Nucleus accumbens (tissue), 56 donors: ENCODE data around the gene HYAL4.
"Not testable (repeated sequence)": the region's sequence is repeated elsewhere in the genome, so short reads cannot be mapped to it uniquely, and the experiment has no call there.

ENCODE experiments used
- DNase-seq, 56 donors: peaks; one replicate each; lab custom pipeline; 2025; lab: John Stamatoyannopoulos, UW

HYAL4 gene, protein sequence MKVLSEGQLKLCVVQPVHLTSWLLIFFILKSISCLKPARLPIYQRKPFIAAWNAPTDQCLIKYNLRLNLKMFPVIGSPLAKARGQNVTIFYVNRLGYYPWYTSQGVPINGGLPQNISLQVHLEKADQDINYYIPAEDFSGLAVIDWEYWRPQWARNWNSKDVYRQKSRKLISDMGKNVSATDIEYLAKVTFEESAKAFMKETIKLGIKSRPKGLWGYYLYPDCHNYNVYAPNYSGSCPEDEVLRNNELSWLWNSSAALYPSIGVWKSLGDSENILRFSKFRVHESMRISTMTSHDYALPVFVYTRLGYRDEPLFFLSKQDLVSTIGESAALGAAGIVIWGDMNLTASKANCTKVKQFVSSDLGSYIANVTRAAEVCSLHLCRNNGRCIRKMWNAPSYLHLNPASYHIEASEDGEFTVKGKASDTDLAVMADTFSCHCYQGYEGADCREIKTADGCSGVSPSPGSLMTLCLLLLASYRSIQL

DNA sequence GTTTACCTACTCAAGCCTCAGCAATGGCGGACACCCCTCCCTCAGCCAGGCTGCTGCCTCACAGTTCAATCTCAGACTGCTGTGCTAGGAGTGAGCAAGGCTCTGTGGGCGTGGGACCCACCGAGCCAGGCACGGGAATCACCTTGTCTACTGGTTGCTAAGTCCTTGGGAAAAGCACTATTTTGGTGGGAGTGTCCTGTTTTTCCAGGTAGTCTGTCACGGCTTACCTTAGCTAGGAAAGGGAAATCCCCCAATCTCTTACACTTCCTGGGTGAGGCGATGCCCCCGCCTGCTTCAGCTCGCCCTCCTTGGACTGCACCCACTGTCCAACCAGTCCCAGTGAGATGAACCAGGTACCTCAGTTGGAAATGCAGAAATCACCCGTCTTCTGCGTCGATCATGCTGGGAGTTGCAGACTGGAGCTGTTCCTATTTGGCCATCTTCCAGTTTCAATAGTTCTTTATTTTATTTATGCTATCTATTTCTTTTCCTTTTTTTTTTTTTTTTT, at the start of gene HYAL4:
HYAL4 (plus strand) TSS at position 458 of the 508 bp plus-strand sequence. CDS start 23,105 bp downstream, outside the sequence.
- no peak for DNase-seq

DNA sequence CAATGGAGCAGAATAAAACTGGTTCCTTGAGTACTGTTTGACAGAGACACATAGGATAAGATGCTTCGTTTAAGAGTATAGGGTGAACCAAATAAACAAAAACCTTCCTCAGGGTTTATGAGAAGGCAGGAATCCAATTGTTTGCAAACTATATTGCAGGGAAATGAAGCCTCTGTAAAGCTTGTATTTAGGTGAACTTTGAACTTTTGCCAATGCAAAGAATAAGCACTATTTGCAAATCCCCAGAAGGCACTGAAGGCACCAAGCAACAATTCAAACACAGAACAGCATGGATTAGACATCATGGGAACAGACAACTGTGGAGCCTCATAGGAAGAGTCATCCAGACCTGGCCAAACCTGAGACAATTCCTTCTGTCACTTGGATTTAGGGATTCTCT, 49.1 kb upstream of the HYAL4 start:
- no peak for DNase-seq

DNA sequence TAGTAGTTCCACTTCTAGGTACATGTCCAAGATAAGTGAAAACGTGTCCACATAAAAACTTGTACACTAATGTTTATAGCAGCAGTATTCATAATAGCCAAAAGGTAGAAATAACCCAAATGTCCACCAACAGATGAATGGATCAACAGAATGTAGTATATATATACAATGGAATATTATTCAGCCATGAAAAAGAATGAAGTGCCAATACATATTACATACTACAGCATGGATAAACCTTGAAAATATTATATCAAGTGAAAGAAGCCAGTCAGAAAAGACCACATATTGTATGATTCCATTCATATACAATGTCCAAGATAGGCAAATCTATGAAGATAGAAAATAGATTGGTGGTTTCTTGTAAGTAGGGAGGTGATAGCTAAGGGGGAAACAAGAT, 48.4 kb upstream of the HYAL4 start:
- DNase-seq = no peak

DNA sequence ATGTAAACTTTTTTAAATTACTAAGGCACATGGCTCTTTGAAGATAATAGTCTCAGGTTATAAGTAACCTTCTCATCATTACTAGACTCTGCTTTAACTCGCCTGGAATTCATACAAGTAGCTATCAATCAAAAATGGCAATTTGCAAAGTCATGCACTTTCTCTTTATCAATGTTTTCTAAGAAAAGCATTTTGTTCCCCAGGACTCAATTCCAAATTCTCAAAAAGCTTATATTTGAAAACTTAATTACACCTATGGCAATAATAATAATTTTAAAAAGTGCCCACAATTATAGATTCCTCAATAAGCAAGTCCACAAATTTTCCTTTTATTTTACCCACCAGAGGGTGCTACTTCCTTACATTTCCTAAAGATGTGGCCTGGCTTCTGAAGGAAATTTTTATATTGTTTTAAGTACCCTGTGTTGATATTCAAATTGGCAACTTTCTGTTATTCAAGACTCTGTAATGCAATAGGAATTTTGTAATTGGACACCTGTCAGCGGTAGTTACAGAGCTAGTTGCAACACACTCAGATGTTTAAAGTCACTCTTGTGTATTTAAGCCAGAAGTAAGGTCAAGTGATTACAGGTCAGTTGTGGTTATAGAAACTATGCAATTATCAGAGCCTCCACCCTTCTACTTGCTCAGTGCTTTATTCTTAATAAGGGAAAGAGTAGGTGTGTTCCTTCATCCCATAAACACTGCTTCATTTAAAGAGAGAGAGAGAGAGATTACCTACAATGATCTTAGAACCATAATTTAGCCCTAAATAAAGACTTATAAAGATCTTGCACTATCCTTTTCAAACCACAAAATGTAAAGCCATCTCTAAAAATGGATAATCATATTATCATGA, 47.1 kb upstream of the HYAL4 start:
- DNase-seq = no peak

DNA sequence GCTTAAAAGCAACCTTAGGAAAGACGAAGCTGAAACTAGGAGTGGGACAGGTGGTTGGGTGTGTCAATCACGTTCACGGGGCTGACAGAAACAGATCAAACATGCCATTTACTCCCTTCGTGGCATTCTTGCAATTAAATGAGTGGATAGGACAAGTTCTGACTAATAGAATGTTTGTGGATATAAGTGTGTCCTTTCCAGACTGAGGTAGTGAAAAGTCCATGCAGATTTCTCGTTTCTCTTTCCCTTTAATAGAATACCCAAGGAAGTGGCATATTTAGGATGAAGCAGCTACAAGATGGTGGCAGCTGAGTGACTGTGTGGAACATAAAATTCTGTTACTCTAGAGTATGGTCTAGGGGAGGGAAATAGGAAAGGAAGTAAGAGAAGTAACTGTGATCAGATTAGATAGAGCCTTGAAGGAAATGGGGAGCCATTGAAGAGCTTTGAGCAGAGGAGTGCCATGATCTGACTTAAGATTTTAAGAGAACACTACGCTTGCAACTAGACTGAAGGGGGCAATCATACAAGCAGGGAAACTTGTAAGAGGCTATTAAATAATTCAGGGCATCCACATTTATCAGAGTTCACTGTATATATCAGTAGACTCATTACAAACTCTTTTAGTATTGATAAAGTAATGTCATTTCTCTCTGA, 46.3 kb upstream of the HYAL4 start:
- DNase-seq = no peak

DNA sequence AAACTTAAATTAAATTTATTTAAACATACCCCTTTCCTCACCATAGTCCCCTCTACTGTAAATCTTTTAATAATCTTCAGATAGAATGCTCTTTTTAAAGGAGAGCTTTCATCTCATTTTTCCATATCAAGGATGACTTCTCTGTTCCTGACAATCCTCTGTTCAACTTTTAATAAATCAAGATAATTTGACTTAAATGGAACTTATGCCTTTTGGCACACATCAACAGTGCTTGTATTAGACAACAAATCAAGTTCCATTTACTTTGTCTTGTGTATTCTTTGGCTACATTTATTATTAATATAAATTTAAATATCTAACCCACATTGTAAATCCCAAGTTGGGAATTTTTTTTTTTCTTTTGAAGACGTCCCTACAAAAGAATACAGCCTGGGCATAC, 42.7 kb upstream of the HYAL4 start:
- DNase-seq = no peak

DNA sequence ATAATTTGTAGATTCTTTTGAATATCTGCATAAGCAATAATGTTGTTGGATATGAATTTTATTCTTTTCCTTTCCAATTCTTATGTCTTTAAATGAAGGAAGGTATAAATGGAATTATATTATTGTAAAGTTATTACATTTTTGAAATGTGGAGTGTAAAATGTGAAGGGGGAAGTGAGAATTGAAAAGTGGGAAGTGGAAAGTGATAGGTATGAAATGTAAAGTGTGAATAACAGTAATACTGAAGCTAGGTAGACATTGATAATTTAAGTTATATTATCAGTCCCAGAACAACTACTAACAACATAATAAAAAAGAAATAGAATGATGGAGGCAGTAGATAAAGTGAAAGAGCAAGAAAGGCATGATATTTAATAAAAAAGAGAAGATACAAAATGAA, 39.7 kb upstream of the HYAL4 start:
- DNase-seq = no peak

DNA sequence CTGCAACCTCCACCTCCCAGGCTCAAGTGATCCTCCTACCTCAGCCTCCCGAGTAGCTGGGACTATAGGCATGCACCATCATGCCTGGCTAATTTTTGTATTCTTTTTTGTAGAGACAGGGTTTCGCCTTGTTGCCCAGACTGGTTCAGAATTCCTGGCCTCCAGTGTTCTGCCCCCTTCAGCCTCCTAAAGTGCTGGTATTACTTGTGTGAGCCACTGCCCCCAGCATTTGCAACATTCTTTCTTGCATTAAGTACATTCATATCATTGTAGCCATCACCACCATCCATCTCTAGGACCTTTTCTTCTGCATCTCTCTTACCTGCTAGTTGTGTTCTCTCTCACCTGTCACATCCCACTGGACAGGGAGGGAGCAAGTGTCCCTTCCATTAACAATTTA, 35.5 kb upstream of the HYAL4 start:
- DNase-seq = no peak

DNA sequence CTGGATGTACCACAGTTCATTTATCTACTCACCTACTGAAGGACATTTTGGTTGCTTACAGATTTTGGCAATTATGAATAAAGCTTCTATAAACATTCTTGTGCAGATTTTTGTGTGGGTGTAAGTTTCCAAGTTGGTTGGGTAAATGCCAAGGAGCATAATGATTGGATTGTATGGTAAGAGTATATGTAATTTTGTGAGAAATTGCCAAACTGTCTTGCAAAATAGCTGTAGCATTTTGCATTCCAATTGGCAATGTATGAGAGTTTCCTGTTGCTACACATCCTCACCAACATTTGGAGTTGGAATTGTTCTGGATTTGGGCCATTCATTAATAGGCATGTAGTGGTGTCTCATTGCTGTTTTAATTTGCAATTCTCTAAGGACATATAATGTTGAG, 33.9 kb upstream of the HYAL4 start:
- no peak for DNase-seq

DNA sequence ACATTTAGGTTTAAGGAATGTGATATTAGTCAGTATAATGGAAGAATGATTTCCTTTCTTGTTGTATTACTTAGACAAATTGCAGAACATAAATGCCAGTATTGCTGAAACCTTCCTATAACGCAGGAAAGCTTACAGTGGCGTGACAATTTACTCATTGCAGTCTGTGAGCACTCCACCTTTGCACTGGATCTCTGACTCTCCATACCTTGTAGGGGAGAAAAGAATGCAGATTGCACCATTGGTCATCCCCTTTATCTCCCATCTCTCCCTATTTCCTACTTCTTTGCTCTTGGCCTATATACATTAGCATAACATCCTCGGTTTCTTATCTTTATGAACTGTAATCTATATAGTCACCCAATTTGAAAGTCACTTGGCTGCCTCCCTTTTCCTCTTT, 28.1 kb upstream of the HYAL4 start:
- no peak for DNase-seq

DNA sequence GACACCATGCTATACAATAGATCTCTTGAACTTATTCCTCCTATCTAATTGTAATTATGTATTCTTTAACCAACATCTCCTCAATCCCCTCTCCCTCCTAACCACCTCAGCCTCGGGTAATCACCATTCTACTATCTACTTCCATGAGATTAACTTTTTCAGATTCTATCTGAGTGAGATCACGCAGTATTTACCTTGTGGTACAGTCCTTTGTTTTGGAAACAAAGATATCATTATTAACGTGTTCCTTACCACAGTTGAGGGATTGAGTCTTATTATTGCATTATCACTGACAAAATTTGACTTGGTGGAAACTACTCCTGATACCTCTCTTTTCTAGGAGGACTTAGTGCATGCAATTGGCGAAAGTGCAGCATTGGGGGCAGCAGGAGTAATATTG, 26.0 kb upstream of the HYAL4 start:
- no peak for DNase-seq

DNA sequence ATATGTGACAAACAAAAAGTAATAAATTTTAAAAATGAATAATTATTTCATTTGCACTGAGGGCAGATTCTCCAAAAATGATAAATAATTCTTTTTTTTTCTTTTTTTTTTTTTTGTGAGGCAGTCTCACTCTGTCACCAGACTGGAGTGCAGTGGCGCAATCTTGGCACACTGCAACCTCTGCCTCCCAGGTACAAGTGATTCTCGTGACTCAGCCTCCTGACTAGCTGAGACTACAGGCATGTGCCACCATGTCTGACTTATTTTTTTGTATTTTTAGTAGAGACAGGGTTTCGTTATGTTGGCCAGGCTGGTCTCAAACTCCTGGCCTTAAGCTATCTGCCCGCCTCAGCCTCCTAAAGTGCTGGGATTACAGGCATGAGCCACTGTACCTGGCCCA, 25.2 kb upstream of the HYAL4 start:
- DNase-seq = not testable (repeated sequence)

DNA sequence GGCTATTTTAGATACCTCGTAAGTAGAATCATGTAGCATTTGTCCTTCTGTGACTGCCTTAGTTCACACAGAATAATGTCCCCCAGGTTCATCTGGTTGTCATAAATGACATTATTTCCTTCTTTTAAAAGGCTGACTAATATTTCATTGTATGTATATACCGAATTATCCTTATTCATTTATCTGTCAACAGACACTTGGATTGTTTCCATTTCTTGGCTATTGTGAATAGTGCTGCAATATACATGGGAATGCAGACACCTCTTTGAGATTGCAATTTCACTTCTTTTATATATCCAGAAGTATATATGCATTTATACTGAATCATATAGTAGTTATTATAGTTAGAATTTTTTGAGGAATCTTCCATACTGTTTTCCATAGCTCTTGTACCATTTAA, 24.1 kb upstream of the HYAL4 start:
- no peak for DNase-seq

DNA sequence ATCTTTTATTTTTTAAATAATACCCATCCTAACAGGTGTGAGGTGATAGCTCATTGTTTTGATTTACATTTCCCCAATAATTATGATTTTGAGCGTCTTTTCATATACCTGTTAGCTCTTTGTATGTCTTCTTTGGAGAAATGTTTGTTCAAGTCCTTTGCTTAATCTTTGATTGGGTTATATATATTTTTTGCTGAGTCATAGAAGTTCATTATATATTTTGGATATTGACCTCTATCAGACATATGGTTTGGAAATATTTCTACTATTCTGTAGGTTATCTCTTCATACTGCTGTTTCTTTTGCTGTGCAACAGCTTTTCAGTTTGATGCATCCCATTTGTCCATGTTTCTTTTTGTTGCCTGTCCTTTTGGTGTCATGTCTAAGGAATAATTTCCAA, 23.6 kb upstream of the HYAL4 start:
- no peak for DNase-seq

DNA sequence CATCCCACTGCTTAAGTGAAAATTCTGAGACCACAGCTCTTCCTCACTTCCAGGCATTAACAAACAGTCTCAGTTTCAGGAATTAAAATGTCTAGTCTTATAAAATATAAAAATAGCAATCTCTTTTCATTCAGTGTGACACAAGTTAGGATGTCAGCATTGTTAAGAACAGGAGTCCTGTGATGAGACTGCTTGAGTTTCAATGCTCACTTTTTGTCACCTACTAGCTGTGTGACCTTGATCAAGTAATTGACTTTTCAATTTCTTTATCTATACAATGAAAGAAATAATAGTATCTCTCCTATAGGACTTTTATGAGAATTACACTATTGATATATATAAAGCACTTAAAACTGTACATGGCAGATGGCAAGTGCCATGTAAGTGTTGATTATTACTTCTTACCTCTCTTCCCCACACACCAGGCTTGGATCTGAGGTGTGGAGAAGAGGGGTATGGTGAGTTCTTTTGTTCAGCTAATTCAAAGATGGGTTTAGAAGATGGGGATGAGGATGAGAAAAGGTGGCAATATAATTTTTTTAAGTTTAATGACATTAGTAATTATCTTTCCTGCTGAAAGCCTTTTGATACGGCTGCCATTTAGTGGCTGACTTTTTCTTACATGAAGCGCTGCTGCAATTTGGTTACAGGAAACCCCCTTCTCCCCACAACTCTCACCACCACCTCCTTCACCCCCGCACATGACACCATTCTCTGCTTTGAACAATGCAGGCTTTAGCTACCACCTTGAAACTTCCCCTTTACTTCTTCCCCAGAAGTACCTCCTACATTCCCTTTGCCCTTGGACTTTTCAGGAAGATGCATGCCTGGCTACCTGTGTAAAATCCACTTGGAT, 20.8 kb upstream of the HYAL4 start:
- DNase-seq = no peak

DNA sequence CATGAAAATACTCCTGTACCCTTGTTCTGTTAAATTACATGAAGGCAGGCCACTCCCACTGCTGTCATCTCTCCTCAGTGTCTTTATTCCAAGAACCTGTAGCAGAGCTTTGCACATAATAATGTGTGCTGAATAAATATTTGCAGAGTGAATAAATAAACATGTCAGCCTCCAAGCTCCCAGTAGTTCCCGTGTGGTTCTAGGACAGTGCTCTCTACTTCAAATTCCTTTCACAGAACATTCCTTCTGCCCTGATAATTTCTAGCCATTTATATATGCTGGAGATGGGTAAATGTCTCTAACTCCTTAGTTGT, 20.3 kb upstream of the HYAL4 start:
- DNase-seq = no peak

DNA sequence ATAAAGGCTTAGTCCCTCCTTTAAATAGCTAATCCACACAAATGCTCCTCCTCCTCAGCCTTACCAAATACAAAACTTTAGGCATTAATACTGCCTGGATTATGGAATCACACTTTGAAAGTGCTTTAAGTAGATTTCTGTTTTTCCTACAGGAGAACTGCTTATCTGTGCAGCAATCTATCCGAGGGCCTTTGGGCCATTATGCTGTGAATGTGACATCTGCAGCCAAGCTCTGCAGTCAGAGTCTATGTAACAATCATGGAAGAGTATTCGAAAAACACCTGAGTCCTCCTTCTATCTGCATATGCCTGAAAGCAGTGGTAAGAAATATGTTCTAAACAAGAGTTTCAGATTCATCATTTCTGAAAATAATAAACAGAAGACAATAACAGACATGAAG, 16.2 kb upstream of the HYAL4 start:
- no peak for DNase-seq

DNA sequence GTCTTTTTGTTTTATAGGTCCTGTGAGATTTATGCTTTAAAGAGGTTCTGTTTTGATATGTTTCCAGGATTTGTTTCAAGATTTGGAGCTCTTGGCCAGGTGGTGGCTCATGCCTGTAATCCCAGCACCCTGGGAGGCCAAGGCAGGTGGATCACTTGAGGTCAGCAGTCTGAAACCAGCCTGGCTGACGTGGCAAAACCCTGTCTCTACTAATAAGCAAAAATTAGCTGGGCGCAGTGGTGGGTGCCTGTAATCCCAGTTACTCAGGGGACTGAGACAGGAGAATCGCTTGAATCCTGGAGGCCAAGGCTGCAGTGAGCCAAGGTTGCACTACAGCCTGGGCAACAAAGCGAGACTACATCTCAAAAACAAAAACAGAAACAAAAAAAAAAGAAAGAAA, 8.3 kb upstream of the HYAL4 start:
- DNase-seq = no peak

DNA sequence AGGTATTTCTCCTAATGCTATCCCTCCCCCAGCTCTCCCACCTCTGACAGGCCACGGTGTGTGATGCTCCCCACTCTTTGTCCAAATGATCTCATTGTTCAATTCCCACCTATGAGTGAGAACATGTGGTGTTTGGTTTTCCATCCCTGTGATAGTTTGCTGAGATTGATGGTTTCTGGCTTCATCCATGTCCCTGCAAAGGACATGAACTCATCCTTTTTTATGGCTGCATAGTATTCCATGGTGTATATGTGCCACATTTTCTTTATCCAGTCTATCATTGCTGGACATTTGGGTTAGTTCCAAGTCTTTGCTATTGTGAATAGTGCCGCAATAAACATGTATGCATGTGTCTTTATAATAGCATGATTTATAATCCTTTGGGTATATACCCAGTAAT, 5.9 kb upstream of the HYAL4 start:
- DNase-seq = not testable (repeated sequence)

DNA sequence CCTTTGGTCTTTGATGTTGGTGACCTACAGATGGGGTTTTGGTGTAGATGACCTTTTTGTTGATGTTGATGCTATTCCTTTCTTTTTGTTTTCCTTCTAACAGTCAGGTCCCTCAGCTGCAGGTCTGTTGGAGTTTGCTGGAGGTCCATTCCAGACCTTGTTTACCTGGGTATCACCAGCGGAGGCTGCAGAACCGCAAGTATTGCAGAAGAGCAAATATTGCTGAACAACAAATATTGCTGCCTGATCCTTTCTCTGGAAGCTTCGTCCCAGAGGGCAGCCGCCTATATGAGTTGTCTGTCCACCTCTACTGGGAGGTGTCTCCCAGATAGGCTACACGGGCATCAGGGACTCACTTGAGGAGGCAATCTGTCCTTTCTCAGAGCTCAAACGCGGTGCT, 827 bp upstream of the HYAL4 start:
- DNase-seq = not testable (repeated sequence)
